Islet precursor cell (in vitro differentiated cells): Measurements from ENCODE around the gene HSPA1B.
"Not testable (repeated sequence)": the region's sequence is repeated elsewhere in the genome, so short reads cannot be mapped to it uniquely, and the experiment has no call there.

Experiments used
- DNase-seq: peaks from one replicate; pipeline ENCODE4 v3.0.0-alpha.2; 2018

Gene HSPA1B

DNA sequence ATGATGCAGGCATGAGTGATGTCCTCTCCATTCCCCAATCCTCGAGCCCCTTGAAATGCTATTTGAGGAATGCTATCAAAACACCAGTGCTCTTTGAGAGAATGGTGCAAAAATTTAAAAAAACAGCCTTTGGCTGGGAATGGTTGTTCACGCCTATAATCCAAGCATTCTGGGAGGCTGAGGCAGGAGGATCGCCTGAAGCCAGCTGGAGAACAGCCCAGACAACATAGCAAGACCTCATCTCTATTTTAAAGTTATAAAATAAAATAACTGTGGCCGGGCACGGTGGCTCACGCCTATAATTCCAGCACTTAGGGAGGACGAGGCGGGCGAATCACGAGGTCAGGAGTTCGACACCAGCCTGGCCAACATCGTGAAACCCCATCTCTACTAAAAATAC lies 27.8 kb upstream of the HSPA1B start:
- no peak for DNase-seq

DNA sequence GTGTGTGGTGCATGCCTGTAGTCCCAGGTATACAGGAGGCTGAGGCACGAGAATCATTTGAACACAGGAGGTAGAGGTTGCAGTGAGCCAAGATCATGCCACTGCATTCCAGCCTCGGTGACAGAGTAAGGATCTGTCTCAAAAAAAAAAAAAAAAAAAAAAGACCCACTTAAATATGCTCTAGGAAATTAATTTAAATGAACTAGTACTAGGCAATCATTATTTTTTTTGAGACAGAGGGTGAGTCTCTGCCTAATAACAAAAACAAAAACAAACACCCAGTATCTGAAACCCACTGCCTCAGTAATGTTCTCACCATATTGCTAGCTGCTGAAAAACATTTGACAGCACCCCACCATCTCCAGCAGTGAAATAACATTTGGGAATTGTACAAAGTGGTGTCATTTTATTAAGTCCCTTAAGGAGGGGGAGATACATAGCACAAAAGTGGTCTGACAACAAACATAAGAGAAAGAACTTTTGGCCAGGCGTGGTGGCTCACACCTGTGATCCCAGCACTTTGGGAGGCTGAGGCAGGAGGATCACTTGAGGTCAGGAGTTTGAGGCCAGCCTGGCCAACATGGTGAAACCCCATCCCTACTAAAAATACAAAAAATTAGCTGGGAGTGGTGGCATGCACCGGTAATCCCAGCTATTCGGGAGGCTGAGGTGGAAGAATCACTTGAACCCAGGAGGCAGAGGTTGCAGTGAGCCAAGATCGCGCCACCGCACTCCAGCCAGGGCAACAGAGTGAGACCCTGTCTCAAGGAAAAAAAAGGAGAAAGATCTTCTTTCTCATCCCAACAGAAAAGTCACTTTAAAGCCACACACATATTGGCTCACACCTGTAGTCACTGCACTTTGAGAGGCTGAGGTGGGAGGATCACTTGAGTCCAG lies 26.3 kb upstream of the HSPA1B start:
- DNase-seq, result not testable (repeated sequence)

DNA sequence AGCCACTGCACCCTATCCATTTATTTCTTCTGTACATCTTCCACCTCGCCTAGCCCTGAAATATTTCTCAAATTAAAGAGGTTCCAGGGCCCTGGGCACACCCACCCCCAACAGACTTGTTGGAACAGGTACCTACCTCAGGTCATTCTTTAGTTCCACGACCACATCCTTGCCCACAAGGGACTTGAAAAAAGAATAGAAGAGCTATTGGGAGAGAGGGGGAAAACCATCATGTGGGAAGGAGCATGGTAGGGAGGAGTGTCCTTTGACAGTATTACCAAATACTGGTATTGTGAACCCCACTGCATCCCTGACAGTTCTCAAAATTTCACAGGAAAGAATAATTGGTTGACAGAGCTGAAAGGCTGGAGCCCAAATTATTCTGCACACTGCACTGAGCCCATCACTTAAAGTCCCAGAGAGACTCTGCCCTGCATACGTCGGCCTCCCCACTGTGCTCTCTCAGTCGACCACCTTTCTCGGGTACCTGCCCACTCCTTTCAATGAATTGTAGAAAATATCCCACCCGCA lies 21.5 kb upstream of the HSPA1B start:
- no peak for DNase-seq

- peak; percentile 99 for DNase-seq
These were observed 20.9 kb upstream of the HSPA1B start, which contains the start of gene LSM2 for GRCh38 chr6:31806470-31807272. TSS of gene LSM2 (minus strand) at chr6:31806966. CDS start at chr6:31806757, 209 bp downstream.

DNA sequence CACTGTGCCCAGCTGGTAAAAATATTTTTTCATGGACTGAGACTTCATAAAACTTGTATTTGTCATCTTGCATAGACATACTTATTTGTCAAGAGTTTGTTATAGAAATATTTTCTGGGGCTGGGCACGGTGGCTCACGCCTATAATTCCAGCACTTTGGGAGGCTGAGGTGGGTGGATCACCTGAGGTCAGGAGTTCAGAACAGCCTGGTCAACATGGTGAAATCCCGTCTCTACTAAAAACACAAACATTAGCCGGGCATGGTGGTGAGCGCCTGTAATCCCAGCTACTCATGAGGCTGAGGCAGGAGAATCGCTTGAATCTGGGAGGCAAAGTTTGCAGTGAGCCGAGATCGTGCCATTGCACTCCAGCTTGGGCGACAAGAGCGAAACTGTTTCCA lies 18.9 kb upstream of the HSPA1B start:
- not testable (repeated sequence) for DNase-seq

GRCh38 chr6:31811645-31812044 lies 15.9 kb upstream of the HSPA1B start:
- no peak for DNase-seq

DNA sequence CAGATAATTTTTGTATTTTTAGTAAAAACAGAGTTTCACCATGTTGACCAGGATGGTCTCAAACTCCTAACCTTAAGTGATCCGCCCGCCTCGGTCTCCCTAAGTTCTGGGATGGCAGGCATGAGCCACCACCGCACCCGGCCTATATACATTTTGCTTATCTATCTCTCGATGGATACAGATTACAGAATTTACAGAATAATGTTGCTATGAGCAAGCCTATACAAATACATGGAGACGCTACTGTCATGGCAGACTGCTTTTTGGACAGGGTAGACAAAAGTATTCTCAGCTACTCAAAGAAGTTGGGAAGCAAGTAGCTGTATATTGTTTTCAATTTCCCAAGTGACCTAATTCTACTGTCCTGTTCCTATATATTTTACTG lies 14.1 kb upstream of the HSPA1B start:
- no peak for DNase-seq

GRCh38 chr6:31814677-31815024 lies 12.9 kb upstream of the HSPA1B start:
- peak; percentile 98 for DNase-seq

- peak; percentile 100 for DNase-seq
These were observed 12.3 kb upstream of the HSPA1B start, which contains the start of the genes HSPA1A and HSPA1L for GRCh38 chr6:31815025-31815838. TSS of gene HSPA1A (plus strand) at chr6:31815543. CDS start at chr6:31815757, 214 bp downstream. TSS of gene HSPA1L (minus strand) at chr6:31815283. CDS start at chr6:31811972, 3,311 bp downstream.

DNA sequence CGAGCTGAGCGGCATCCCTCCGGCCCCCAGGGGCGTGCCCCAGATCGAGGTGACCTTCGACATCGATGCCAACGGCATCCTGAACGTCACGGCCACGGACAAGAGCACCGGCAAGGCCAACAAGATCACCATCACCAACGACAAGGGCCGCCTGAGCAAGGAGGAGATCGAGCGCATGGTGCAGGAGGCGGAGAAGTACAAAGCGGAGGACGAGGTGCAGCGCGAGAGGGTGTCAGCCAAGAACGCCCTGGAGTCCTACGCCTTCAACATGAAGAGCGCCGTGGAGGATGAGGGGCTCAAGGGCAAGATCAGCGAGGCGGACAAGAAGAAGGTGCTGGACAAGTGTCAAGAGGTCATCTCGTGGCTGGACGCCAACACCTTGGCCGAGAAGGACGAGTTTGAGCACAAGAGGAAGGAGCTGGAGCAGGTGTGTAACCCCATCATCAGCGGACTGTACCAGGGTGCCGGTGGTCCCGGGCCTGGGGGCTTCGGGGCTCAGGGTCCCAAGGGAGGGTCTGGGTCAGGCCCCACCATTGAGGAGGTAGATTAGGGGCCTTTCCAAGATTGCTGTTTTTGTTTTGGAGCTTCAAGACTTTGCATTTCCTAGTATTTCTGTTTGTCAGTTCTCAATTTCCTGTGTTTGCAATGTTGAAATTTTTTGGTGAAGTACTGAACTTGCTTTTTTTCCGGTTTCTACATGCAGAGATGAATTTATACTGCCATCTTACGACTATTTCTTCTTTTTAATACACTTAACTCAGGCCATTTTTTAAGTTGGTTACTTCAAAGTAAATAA lies 10.2 kb upstream of the HSPA1B start:
- DNase-seq, result not testable (repeated sequence)

DNA sequence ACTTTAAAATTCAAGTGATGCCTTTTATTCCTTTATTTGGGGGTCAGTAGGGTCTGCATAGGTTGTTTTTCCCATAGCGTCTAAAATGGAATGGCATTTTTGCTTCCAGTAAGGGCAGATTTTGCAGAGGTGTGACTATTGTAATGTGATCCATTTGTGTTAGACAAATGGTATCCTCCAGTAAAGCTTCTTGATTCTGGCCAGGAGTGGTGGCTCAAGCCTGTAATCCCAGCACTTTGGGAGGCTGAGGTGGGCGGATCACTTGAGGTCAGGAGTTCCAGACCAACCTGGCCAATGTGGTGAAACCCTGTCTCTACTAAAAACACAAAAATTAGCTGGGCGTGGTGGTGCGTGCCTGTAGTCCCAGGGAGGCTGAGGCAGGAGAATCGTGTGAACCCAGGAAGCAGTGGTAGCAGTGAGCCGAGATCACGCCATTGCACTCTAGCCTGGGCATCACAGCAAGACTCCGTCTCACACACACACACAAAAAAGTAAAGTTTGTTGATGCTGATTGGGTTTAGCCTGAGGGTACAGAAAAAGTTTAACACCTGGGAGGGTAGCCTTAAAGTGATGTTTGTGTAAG lies 9.5 kb upstream of the HSPA1B start:
- DNase-seq, result not testable (repeated sequence)

- no peak for DNase-seq
These were observed 7.7 kb upstream of the HSPA1B start for GRCh38 chr6:31819871-31820299.

- DNase-seq, result not testable (repeated sequence)
These were observed 7.1 kb upstream of the HSPA1B start for GRCh38 chr6:31820399-31820798.

DNA sequence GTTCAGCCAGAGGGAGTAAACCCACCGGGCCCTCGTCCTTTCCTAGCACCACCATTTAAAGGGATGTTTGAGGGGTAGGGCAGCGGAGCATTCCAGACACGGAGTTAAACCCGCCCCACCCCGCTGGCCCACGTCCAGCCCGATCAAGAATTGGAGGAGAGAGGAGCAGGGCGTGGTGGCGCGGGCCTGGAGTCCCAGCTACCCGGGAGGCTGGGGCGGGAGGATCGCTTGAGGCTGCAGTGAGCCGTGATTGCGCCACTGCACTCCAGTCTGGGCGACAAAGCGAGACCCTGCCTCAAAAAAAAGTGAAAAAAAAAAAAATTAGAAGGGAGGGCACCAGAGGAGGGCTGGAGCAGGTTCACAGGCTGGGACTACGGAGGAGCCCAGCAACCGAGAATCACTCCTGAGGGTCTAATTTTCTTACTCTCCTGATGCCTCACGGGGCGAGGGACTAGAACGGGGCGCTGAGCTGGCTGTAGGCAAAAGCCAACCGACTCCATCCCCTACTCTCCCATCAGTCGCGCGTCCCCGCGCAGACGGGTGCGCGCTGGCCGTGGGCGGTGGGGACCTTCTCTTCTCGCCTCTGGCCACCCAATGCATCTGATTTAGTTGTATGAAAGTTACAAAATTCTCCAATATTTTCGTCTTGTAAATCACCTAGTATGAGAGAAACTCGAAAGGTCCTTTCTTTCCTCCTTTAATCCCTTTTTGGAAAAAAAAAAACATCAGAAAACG lies 6.1 kb upstream of the HSPA1B start:
- DNase-seq, result peak; percentile 78

- peak; percentile 89 for DNase-seq
These were observed 5.3 kb upstream of the HSPA1B start for GRCh38 chr6:31822036-31822821.

GRCh38 chr6:31823592-31824196 lies 3.8 kb upstream of the HSPA1B start:
- DNase-seq, result not testable (repeated sequence)

DNA sequence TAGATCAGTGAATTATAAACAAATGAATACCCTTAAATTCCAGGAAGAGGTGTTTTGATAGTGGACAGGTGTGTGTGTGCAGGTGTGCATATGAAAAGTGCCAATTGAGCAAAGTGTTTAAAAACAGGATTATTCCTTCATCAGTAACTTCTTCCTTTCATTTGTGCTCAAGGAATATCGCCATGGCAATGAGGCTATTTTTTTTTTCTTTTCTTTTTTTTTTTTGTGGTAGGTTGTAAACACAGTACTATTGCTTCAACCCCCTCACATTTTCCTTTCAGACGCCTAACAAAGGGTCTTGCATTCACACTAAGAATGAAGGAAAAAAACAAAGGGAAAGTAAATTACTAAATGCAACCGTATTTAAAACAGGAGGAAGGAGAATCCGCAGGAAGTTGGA lies 2.0 kb upstream of the HSPA1B start:
- DNase-seq, result no peak

GRCh38 chr6:31826793-31827285 lies 699 bp upstream of the HSPA1B start:
- DNase-seq, result no peak
